ENCODE results near the gene DLG3. TPM values are rescaled to one million over a fixed set of nuclear protein-coding genes. Genes with fewer than 3 reads are reported as not detected.

The DLG3 gene
- total and polyA plus RNA-seq, 4 experiments from 2014 or later: 5.3 to 14.2 (median 12.0) TPM

GRCh38 chrX:70481471-70482270 lies 37.0 kb downstream of the DLG3 start:
- no peak overlapping the region for H3K4me3 ChIP-seq (ENCODE audit: low read length in 2 of 2)
- H3K4me1 ChIP-seq (ENCODE audit: insufficient read depth, low read length): no peaks in the 10 kb centered on the region
- CTCF ChIA-PET (ENCODE audit: partially characterized antibody): no interaction called here
- H3K36me3 ChIP-seq (ENCODE audit: insufficient read depth, low read length): no peaks in the 10 kb centered on the region
- Mint-ChIP-seq H3K36me3 (peaks cover 4 to 36% of the 10 kb centered on the region in 2 donors), H3K27ac (peak overlapping the region in 2 of 7 donors; percentile 49 to 74), H3K27me3 (no peaks in the 10 kb centered on the region), H3K4me3 (no peak overlapping the region), H3K9me3 (no peaks in the 10 kb centered on the region), H3K4me1 (peaks cover 0 to 3% (median under 1%) of the 10 kb centered on the region in 4 donors)
- H3K27me3 ChIP-seq (ENCODE audit: insufficient read depth, low read length): no peaks in the 10 kb centered on the region
- intact Hi-C loops (cut with micrococcal nuclease): no loop called here
- no peak for DNase-seq
- POLR2A ChIA-PET (ENCODE audit: partially characterized antibody): no interaction called here
- H3K9me3 ChIP-seq (ENCODE audit: control insufficient read depth in 1 of 2, low read length in 2 of 2): no peaks in the 10 kb centered on the region
- H3K27ac ChIP-seq (ENCODE audit: low read depth, low read length): no peak overlapping the region

DNA sequence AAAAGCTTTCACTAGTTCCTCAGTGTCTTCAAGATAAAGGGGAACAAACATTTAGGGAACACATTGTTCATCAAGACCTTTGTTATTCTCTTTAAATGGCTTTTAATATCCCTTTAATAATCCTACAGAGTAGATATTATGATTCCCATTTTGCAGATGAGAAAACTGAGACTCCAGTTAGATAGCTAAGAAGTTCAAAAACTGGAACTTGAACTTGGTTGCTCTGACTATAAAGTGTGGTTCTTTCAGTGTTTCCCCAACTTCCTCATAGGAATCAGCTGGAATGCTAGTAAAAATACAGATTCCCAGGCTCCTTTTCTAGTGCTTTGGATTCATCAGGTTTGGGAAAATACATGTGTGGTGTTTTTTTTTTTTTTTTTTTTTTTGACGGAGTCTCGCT lies 37.7 kb downstream of the DLG3 start:
- Mint-ChIP-seq H3K4me1 (peaks cover 0 to 3% (median under 1%) of the 10 kb centered on the region in 4 donors), H3K27ac (no peak overlapping the region), H3K27me3 (no peaks in the 10 kb centered on the region), H3K4me3 (no peak overlapping the region), H3K9me3 (no peaks in the 10 kb centered on the region), H3K36me3 (peaks cover 6 to 36% of the 10 kb centered on the region in 2 donors)
- H3K36me3 ChIP-seq (ENCODE audit: insufficient read depth, low read length): no peaks in the 10 kb centered on the region
- ChIA-PET POLR2A (ENCODE audit: partially characterized antibody) (no interaction called here), CTCF (ENCODE audit: partially characterized antibody) (no interaction called here)
- no peak for DNase-seq
- no peaks in the 10 kb centered on the region for H3K9me3 ChIP-seq (ENCODE audit: control insufficient read depth in 1 of 2, low read length in 2 of 2)
- no peak overlapping the region for H3K4me3 ChIP-seq (ENCODE audit: low read length in 2 of 2)
- H3K27me3 ChIP-seq (ENCODE audit: insufficient read depth, low read length): no peaks in the 10 kb centered on the region
- no peaks in the 10 kb centered on the region for H3K4me1 ChIP-seq (ENCODE audit: insufficient read depth, low read length)
- intact Hi-C loops (cut with micrococcal nuclease): no loop called here
- H3K27ac ChIP-seq (ENCODE audit: low read depth, low read length): no peak overlapping the region

DNA sequence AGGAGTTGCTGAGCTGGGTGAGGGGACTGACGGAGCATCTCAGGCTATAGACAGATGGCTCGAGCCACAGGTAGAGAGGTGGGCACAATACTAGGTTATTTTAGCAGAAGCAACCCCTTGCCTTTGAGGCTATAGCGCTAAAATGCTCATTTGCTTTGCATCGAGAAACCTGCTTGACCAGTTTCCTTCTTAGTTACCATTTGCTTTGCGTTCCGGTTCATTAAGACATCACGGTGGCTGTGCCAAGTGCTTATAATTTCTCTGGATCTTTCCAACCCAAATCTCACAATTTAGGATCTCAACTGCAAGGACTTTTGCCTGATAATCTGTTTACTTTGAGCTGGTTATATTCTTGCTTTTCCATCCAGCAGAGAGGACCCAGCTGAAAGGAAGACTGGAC lies 40.8 kb downstream of the DLG3 start:
- Histone ChIP-seq H3K36me3 (ENCODE audit: insufficient read depth, low read length) (no peaks in the 10 kb centered on the region), H3K4me1 (ENCODE audit: insufficient read depth, low read length) (no peaks in the 10 kb centered on the region), H3K27me3 (ENCODE audit: insufficient read depth, low read length) (no peaks in the 10 kb centered on the region), H3K4me3 (ENCODE audit: low read length in 2 of 2) (no peak overlapping the region), H3K27ac (ENCODE audit: low read depth, low read length) (no peak overlapping the region), H3K9me3 (ENCODE audit: control insufficient read depth in 1 of 2, low read length in 2 of 2) (no peaks in the 10 kb centered on the region)
- Mint-ChIP-seq H3K4me3 (no peak overlapping the region), H3K4me1 (peaks cover 0 to 3% (median 0%) of the 10 kb centered on the region in 4 donors), H3K27ac (no peak overlapping the region), H3K9me3 (no peaks in the 10 kb centered on the region), H3K36me3 (peaks cover 13 to 36% of the 10 kb centered on the region in 2 donors), H3K27me3 (no peaks in the 10 kb centered on the region)
- no peak for DNase-seq
- intact Hi-C loops (cut with micrococcal nuclease): no loop called here
- ChIA-PET CTCF (ENCODE audit: partially characterized antibody) (no interaction called here), POLR2A (ENCODE audit: partially characterized antibody) (no interaction called here)

GRCh38 chrX:70488856-70489255 lies 44.2 kb downstream of the DLG3 start:
- Mint-ChIP-seq H3K36me3 (peaks cover 21 to 52% of the 10 kb centered on the region in 2 donors), H3K4me1 (no peaks in the 10 kb centered on the region), H3K4me3 (no peak overlapping the region), H3K9me3 (no peaks in the 10 kb centered on the region), H3K27ac (no peak overlapping the region), H3K27me3 (no peaks in the 10 kb centered on the region)
- Histone ChIP-seq H3K27ac (ENCODE audit: low read depth, low read length) (no peak overlapping the region), H3K36me3 (ENCODE audit: insufficient read depth, low read length) (peaks cover 8% of the 10 kb centered on the region), H3K27me3 (ENCODE audit: insufficient read depth, low read length) (no peaks in the 10 kb centered on the region), H3K4me3 (ENCODE audit: low read length in 2 of 2) (no peak overlapping the region), H3K4me1 (ENCODE audit: insufficient read depth, low read length) (no peaks in the 10 kb centered on the region), H3K9me3 (ENCODE audit: control insufficient read depth in 1 of 2, low read length in 2 of 2) (no peaks in the 10 kb centered on the region)
- intact Hi-C loops (cut with micrococcal nuclease): no loop called here
- CTCF ChIA-PET (ENCODE audit: partially characterized antibody): interaction anchor here (1.5 kb wide), 1 partner anchor 12 kb away, joined by 3 read pairs; no protein-coding TSS in a partner anchor
- POLR2A ChIA-PET (ENCODE audit: partially characterized antibody): no interaction called here
- no peak for DNase-seq

DNA sequence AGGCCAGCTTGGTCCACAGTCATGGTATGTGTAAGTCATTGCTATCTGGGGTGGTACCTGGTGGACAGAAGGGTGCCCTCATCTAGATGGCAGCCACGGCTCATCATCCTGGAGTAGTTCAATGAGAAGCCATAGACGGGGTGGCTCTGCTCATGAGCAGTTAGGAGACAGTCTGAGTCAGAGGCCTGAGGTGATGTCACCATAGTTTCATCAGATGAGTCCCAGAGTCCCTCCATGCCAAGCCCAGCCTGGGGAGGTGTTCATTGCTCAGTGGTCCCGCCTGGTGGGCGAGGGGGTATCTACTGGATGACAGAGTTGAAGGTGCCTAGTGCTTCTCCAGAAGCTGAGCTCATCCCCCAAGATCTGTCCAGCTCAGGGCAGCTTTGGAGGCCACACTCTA lies 49.8 kb downstream of the DLG3 start:
- ChIA-PET CTCF (ENCODE audit: partially characterized antibody) (no interaction called here), POLR2A (ENCODE audit: partially characterized antibody) (no interaction called here)
- no peak for DNase-seq
- peaks cover 0 to 2% (median under 1%) of the 10 kb centered on the region in 4 donors for H3K4me1 Mint-ChIP-seq
- no peaks in the 10 kb centered on the region for H3K9me3 ChIP-seq (ENCODE audit: control insufficient read depth in 1 of 2, low read length in 2 of 2)
- no peaks in the 10 kb centered on the region for H3K9me3 Mint-ChIP-seq
- H3K4me1 ChIP-seq (ENCODE audit: insufficient read depth, low read length): no peaks in the 10 kb centered on the region
- no peaks in the 10 kb centered on the region for H3K27me3 ChIP-seq (ENCODE audit: insufficient read depth, low read length)
- H3K27ac Mint-ChIP-seq: peak overlapping the region in 1 of 7 donors; percentile 57
- peaks cover 8% of the 10 kb centered on the region for H3K36me3 ChIP-seq (ENCODE audit: insufficient read depth, low read length)
- intact Hi-C loops (cut with micrococcal nuclease): no loop called here
- H3K4me3 Mint-ChIP-seq: no peak overlapping the region
- no peaks in the 10 kb centered on the region for H3K27me3 Mint-ChIP-seq
- no peak overlapping the region for H3K27ac ChIP-seq (ENCODE audit: low read depth, low read length)
- no peak overlapping the region for H3K4me3 ChIP-seq (ENCODE audit: low read length in 2 of 2)
- H3K36me3 Mint-ChIP-seq: peaks cover 17 to 56% of the 10 kb centered on the region in 2 donors

GRCh38 chrX:70496491-70496890 lies 51.9 kb downstream of the DLG3 start:
- Mint-ChIP-seq H3K27me3 (no peaks in the 10 kb centered on the region), H3K9me3 (no peaks in the 10 kb centered on the region), H3K4me1 (peaks cover 0 to 2% (median under 1%) of the 10 kb centered on the region in 4 donors), H3K27ac (no peak overlapping the region), H3K4me3 (no peak overlapping the region), H3K36me3 (peaks cover 18 to 57% of the 10 kb centered on the region in 2 donors)
- H3K9me3 ChIP-seq (ENCODE audit: control insufficient read depth in 1 of 2, low read length in 2 of 2): no peaks in the 10 kb centered on the region
- no peak for DNase-seq
- intact Hi-C loops (cut with micrococcal nuclease): no loop called here
- ChIA-PET CTCF (ENCODE audit: partially characterized antibody) (no interaction called here), POLR2A (ENCODE audit: partially characterized antibody) (no interaction called here)
- H3K4me3 ChIP-seq (ENCODE audit: low read length in 2 of 2): no peak overlapping the region
- no peaks in the 10 kb centered on the region for H3K4me1 ChIP-seq (ENCODE audit: insufficient read depth, low read length)
- peaks cover 8% of the 10 kb centered on the region for H3K36me3 ChIP-seq (ENCODE audit: insufficient read depth, low read length)
- no peak overlapping the region for H3K27ac ChIP-seq (ENCODE audit: low read depth, low read length)
- no peaks in the 10 kb centered on the region for H3K27me3 ChIP-seq (ENCODE audit: insufficient read depth, low read length)

DNA sequence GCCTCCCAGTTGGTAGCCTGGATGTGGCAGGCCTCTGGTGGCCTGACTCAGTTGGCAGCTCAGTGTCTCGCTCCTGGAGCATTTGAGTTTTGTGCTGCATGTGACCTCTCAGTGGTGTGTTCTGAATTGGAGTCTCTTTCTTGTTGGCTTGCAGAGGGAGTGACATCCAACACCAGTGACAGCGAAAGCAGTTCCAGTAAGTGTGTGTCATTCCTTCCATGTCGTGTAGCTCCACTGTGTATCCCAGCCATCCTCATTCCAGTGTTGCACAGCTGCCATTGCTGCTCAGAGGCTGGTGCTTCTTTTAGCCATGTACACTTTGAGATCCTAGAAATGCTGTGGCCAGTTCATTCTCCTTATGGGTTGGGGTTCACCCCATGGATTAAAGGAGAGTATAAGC lies 52.4 kb downstream of the DLG3 start:
- Mint-ChIP-seq H3K27ac (peak overlapping the region in 1 of 7 donors; percentile 35), H3K9me3 (no peaks in the 10 kb centered on the region), H3K27me3 (no peaks in the 10 kb centered on the region), H3K36me3 (peaks cover 18 to 52% of the 10 kb centered on the region in 2 donors), H3K4me1 (peaks cover 0 to 2% (median under 1%) of the 10 kb centered on the region in 4 donors), H3K4me3 (no peak overlapping the region)
- no peak overlapping the region for H3K27ac ChIP-seq (ENCODE audit: low read depth, low read length)
- ChIA-PET CTCF (ENCODE audit: partially characterized antibody) (no interaction called here), POLR2A (ENCODE audit: partially characterized antibody) (no interaction called here)
- no peaks in the 10 kb centered on the region for H3K4me1 ChIP-seq (ENCODE audit: insufficient read depth, low read length)
- no peak overlapping the region for H3K4me3 ChIP-seq (ENCODE audit: low read length in 2 of 2)
- H3K36me3 ChIP-seq (ENCODE audit: insufficient read depth, low read length): peaks cover 8% of the 10 kb centered on the region
- H3K27me3 ChIP-seq (ENCODE audit: insufficient read depth, low read length): no peaks in the 10 kb centered on the region
- DNase-seq: no peak
- no peaks in the 10 kb centered on the region for H3K9me3 ChIP-seq (ENCODE audit: control insufficient read depth in 1 of 2, low read length in 2 of 2)
- intact Hi-C loops (cut with micrococcal nuclease): no loop called here
